Epithelial cell of esophagus (primary cell): ENCODE measurements around the gene RPL10A.
"Not testable (repeated sequence)": the region's sequence is repeated elsewhere in the genome, so short reads cannot be mapped to it uniquely, and the experiment has no call there.

Source experiments
- DNase-seq: peaks from one replicate; pipeline ENCODE4 v3.0.0; 2010; ENCODE audit warnings: low read depth
- H3K4me3 ChIP-seq: 2 replicates; pipeline ENCODE4 v1.5.1; 2011; ENCODE audit warnings: mild to moderate bottlenecking, low read length, control low read depth
- TF ChIP-seq, protein P1 (sequence below): IDR thresholded peaks from 2 replicates; pipeline ENCODE4 v1.5.1; 2011; ENCODE audit warnings: low read depth, mild to moderate bottlenecking, low read length, control low read depth, inconsistent platforms; ENCODE audit not compliant: insufficient read depth; ENCODE audit errors: missing control alignments

Gene RPL10A

DNA sequence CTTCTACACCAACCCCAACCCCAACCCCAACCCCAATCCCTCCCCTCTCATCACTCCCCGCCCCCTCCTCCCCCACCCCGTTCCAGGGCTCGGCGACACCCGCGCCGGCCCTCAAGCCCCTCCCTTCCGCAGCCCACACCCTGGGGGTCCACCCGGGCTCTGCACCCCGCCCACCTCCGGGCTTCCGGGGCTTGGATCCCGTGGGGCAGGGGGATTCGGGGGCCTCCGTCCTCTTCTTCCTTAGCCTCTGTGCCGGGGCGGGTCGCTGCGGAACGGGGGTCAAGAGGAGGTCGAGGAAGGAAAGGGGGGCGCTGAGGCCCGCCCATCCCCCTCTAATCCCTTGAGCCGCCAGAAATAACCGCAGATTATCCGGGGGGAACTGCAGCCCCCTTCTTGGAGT is 43.8 kb downstream of the RPL10A start:
- no peak for DNase-seq
- TF ChIP-seq, protein P1, sequence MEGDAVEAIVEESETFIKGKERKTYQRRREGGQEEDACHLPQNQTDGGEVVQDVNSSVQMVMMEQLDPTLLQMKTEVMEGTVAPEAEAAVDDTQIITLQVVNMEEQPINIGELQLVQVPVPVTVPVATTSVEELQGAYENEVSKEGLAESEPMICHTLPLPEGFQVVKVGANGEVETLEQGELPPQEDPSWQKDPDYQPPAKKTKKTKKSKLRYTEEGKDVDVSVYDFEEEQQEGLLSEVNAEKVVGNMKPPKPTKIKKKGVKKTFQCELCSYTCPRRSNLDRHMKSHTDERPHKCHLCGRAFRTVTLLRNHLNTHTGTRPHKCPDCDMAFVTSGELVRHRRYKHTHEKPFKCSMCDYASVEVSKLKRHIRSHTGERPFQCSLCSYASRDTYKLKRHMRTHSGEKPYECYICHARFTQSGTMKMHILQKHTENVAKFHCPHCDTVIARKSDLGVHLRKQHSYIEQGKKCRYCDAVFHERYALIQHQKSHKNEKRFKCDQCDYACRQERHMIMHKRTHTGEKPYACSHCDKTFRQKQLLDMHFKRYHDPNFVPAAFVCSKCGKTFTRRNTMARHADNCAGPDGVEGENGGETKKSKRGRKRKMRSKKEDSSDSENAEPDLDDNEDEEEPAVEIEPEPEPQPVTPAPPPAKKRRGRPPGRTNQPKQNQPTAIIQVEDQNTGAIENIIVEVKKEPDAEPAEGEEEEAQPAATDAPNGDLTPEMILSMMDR, result no peak
- no peak overlapping the region for H3K4me3 ChIP-seq

DNA sequence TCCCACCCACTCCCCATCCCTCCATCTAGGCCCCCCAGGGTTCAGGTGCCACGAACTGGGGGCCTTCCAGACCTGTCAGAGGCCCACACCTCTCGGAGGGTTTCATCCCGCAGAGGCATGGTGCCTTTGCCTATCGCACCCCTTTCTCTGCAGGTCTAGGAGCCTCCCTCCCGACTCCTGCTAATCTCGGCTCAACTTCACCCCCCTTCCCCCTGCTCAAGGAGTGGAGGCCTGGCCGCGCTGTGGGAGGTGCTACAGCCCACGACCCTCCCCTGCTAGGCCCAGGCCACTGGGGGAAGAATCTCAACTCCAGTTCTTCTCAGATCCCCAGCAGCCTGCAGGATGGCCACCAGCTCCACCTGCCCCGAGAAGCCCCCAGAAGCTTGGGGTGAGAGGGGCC is 44.5 kb downstream of the RPL10A start, which contains the start of gene TULP1:
Gene TULP1, minus strand, starts transcription at position 157 of the 400 bp plus-strand sequence. Its CDS starts 38 bp downstream, at position 119.
- no peak within 1 kb of the TSS for H3K4me3 ChIP-seq
- TF ChIP-seq, protein P1, result no peak
- no peak for DNase-seq

DNA sequence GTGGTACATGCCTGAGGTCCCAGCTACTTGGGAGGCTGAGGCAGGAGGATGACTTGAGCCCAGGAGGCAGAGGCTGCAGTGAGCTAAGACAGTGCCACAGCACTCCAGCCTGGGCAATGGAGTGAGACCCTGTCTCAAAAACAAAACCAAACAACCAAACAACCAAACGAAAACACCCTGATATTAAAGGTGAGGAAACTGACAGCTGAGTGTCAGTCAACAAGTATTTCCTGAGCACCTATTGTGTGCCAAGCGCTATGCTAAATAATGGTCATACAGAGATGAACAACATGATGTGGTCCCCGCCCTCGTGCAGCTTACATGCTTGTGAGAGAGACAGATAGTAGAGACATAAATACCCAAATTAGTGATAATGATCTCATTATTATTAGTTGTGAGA is 46.4 kb downstream of the RPL10A start:
- DNase-seq, result no peak
- TF ChIP-seq, protein P1, result no peak

DNA sequence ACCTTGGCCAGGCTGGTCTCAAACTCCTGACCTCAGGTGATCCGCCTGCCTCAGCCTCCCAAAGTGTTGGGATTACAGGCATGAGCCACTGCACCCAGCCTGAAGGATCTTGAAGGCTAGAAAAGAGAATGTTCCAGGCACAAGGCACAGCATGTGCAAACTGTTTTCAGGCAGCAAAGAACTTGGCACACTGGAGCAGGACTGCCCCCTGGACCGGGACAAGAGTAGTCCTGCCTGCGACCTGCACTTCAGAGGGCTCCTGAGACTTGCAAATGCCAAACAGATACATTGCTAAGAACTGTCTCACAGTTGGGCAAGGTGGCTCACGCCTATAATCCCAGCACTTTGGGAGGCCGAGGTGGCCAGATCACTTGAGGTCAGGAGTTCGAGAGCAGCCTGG is 47.7 kb downstream of the RPL10A start:
- H3K4me3 ChIP-seq, DNase-seq: not testable (repeated sequence)

More for the DNA sequence above, 46.4 kb downstream of the RPL10A start:
- no peak overlapping the region for H3K4me3 ChIP-seq

DNA sequence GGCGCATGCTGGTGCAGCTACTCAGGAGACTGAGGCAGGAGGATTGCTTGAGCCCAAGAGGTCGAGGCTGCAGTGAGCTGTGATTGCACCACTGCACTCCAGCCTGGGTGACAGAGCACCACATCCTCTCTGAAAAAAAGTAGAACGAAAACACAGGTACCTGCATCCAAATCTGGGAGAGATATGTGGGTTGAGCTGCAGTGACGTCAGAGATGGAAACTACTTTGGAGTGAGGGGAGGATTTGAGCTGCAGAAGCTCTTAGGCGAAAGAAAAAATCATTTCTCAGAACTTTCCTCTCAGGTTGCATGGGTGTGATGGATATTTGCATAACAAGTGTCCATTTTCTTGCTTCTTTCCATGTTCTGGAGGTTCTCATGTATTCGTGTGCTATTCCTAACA is 48.5 kb downstream of the RPL10A start:
- H3K4me3 ChIP-seq, result no peak overlapping the region
- no peak for DNase-seq
- TF ChIP-seq, protein P1, result no peak

DNA sequence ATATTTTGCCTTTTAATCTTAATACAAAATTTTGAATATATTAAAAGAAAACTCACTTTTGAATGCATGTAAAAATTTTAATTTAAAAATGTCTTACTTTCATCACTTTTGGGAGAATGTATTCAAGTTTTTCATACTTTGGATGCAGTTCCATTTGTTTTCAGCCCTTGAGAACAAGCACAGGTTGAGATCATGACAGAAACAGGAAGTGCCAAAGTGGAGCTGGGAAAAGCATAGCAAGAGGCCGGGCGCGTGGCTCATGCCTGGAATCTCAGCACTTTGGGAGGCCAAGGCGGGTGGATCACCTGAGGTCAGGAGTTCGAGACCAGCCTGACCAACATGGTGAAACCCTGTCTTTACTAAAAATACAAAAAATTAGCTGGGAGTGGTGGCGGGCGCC is 49.8 kb downstream of the RPL10A start:
- not testable (repeated sequence) for DNase-seq, H3K4me3 ChIP-seq

DNA sequence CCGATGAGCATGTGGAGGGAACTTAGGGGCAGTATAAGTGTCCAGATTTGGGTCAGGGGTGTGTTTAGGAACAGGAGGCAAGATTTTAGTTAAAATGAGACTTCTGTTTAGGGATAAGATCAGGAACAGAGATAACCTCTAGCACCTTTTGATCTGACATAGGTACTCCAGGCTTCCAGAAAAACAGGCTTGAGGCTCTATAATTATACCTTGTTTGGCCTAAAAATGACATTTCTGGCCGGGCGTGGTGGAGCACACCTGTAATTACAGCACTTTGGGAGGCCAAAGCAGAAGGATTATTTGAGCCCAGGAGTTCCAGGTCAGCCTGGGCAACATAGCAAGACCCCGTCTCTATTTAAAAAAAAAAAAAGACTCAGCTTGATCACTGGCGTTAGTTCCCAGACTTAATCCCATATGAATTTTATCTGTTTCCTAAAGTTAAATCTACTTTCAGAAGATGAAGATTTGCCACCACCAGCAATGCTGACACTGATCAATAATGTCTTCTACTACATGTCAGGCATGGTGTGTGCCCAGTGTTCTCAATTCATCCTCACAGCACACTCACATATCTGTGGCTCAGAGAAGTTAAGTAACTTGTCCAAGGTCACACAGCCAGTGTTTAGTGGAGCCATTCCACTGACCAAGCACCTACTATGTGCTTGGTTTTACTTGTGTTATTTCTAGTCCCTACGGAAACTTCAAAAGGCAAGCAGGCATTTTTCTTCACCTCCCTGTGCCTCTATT is 50.5 kb downstream of the RPL10A start:
- TF ChIP-seq, protein P1, result no peak
- H3K4me3 ChIP-seq, result no peak overlapping the region
- no peak for DNase-seq

DNA sequence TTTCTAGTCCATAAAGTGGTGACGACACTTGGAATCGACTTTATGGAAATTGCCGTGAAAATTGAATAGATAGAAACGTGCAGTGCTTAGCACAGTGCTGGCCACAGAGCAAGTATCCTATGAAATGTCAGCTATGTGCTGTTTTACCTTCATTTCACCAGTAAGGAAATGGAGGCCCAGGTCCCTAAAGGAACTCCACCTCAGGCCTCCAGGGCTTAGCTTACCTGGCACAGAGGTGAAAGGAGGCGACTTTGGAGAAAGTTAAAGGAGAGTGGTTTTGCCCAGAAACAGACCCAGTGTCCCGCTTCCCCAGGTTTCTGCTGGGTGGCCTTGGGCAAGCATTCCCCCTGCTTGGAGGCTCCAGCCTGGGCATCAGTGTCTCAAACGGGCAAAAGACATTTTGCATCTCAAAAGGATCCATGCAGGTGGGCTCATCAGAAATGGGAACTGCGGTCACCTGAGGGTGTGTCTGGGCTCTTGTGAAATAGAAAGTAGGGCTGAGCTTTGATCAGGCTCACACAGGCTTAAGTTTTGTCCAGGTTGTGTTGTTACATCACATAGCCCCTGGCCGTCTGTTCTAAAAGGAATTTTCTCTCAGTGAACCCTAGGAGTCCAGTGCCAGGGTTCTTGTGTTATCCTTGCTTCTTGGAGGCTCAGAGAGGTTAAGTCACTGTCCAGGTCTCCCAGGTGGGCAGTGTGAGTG is 51.3 kb downstream of the RPL10A start:
- TF ChIP-seq, protein P1, result no peak
- DNase-seq, result peak; percentile 61
- no peak overlapping the region for H3K4me3 ChIP-seq
